Hepatocyte (in vitro differentiated cells): Measurements from ENCODE around the gene VPS26C.

ENCODE experiments used
- CTCF ChIP-seq: fragments of 200-600 bp; sonication (generic); IDR thresholded peaks from 2 replicates; pipeline ENCODE4 v1.5.1; 2016; ENCODE audit warnings: antibody characterized with exemption, mild to moderate bottlenecking; ENCODE audit not compliant: poor library complexity
- EZH2phosphoT487 ChIP-seq: fragments of 200-600 bp; sonication (generic); IDR thresholded peaks from one replicate; pipeline ENCODE4 v1.6.1; 2018; ENCODE audit warnings: antibody characterized with exemption, mild to moderate bottlenecking, low read depth, moderate library complexity; ENCODE audit not compliant: unreplicated experiment, severe bottlenecking

- no peak for TF ChIP-seq CTCF
- TF ChIP-seq EZH2phosphoT487 = no peak
Observed at GRCh38 chr21:37188825-37189224, 78.3 kb downstream of the VPS26C start.
